Stimulated activated CD4-positive, alpha-beta T cell treated with anti-CD3 and anti-CD28 coated beads, Interleukin-2, amount 100 ng/mL, for 48 hours (primary cell): ENCODE measurements around the gene TDRD3.
"Not testable (repeated sequence)": the region's sequence is repeated elsewhere in the genome, so short reads cannot be mapped to it uniquely, and the experiment has no call there.

Experiments
- DNase-seq, 2 donors: peaks; one replicate each; pipeline ENCODE4 v3.0.0-alpha.2; 2020

TDRD3 gene

DNA sequence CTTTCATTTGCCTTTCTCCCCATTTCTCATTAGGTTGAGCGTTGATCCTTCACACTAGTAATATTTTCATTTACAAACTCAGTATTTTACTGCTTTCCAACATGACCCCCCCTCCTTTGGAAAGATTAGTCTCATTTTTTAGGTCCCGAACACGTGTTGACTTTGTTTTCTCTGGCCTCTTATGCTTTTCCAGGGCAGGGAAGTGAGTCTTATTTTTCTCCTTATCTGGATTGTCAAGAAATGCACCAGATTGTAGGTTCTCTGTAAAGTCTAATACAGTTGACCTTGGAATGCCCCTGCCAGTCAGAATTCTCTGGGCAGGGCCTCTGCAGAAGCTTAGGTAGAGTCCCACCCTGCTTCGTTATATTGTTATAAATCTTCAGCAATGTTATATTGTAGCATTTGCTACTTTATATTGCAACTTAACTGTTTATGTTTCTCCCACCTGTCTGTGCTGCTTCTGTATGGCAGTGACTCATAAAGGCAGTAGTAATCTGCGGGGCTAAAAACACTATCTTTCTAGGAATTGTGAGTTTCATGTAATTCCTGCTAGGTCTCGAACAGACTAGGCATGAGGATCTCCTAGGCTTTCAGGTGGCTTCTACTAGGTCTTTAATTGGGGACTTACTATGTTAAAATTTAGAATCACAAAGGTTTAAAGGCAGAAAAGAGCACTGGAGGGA is 2.0 kb downstream of the TDRD3 start:
- no peak for DNase-seq

- DNase-seq, result no peak
These were observed 5.0 kb downstream of the TDRD3 start for GRCh38 chr13:60402022-60402421.

- no peak for DNase-seq
These were observed 10.1 kb downstream of the TDRD3 start for GRCh38 chr13:60407095-60407494.

DNA sequence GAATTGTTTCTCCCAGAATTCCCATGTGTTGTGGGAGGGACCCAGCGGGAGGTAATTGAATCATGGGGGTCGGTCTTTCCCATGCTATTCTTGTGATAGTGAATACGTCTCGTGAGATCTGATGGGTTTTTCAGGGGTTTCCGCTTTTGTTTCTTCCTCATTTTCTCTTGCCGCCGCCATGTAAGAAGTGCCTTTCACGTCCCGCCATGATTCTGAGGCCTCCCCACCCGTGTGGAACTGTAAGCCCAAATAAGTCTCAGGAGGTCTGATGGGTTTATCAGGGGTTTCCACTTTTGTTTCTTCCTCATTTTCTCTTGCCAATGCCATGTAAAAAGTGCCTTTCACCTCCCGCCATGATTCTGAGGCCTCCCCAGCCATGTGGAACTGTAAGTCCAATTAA is 10.8 kb downstream of the TDRD3 start:
- not testable (repeated sequence) for DNase-seq

DNA sequence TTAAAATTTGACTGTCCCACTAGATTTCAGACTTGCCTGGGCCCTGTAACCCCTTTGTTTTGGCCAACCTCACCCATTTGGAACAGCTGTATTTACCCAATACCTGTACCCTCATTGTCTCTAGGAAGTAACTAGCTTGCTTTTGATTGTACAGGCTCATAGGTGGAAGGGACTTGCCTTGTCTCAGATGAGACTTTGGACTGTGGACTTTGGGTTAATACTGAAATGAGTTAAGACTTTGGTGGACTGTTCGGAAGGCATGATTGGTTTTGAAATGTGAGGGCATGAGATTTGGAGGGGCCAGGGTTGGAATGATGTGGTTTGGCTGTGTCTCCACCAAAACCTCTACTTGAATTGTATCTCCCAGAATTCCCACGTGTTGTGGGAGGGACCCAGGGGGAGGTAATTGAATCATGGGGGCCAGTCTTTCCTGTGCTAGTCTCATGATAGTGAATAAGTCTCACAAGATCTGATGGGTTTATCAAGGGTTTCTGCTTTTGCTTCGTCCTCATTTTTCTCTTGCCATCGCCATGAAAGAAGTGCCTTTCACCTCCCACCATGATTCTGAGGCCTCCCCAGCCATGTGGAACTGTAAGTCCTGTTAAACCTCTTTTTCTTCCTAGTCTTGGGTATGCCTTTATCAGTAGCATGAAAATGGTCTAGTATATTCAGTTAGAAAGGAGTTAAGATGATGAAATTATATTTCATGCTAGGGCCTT is 12.7 kb downstream of the TDRD3 start:
- not testable (repeated sequence) for DNase-seq

DNA sequence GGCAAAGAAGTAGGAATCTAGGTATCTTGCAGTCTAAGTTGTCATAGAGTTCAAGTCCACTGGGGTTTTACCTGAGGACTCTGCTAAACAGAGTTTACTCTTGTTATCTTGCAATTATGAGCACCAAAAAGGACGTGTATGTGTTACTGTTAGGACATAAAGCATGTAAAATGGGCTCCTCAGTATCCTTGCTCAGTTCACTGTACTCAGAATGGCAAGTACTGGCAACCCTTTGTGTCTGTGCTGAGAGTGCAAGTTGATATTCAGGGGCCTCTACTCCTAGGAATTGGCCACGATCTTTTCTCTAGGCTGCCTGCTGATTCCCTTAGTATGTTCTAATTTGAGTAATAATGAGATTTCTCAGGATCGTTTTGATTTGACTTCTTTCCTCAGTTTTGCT is 13.3 kb downstream of the TDRD3 start:
- DNase-seq, result no peak

GRCh38 chr13:60411464-60411863 is 14.4 kb downstream of the TDRD3 start:
- DNase-seq, result no peak

GRCh38 chr13:60411983-60412382 is 15.0 kb downstream of the TDRD3 start:
- no peak for DNase-seq

GRCh38 chr13:60412909-60413616 is 16.0 kb downstream of the TDRD3 start:
- DNase-seq, result no peak

DNA sequence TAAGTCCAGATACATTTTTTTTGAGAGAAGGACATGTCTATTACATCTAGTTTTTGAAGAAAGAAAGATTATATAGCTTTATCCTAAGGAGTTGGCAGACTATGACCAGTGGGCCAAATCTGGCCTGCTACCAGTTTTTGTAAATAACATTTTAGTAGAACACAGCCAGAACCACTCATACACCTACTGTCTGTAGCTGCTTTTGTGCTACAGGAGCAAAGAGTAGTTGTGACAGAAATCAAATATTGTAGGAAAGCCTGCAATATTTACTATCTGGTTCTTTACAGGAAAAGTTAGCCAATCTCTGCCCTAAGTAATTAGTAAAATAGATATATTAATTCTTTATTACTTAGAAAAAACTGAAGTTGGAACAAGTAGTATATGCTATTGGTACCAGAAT is 17.2 kb downstream of the TDRD3 start:
- no peak for DNase-seq

- DNase-seq, result no peak
These were observed 20.7 kb downstream of the TDRD3 start for GRCh38 chr13:60417734-60418133.

GRCh38 chr13:60418954-60419353 is 21.9 kb downstream of the TDRD3 start:
- no peak for DNase-seq

- no peak for DNase-seq
These were observed 28.3 kb downstream of the TDRD3 start for GRCh38 chr13:60425332-60425731.

- DNase-seq, result no peak
These were observed 29.1 kb downstream of the TDRD3 start for GRCh38 chr13:60426075-60426474.

DNA sequence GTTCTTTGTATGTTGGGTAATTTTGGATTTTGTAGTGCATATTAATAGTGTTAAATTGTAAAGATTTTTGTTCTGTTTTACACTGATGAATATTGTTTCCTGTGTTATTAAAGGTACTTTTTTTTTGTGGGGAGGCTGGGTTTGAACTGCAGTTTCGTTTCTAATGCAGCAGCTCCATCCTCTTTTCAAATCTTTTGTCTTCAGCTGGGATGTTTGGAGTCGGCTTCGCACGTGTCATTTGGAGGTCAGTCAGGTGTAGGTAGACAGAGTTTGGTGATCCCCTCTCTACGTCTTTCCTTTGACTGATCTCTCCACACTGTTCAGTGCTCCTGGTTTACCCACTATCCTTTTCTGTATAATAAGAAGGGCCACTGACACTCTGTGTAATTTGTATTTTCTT is 30.3 kb downstream of the TDRD3 start:
- no peak for DNase-seq

DNA sequence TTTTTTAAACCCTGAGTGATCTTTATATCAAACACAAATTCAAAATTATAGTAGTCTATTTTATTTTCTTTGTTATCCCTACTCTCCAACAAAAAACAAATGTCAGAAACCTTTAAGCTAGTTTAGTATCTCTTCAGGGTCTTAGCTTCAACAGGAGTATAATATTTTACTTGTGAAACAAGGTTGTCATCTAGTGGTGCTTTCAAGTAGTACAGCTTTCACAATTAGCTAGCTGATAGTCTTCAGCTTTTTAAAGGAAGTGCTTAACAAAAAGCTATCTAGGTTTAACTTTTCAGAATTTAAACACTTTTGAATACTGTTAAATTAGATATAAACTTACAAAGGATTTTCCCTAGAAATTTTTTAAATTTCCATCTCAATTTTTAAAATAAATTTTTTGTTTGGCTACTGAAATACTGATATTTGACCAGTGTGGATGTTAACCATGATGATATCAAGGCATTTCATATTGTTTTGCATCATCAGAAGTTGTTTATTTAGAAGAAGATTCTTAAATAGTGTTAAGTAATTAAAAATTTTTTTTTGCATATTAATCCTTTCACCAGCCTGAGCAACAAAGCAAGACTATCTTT is 34.2 kb downstream of the TDRD3 start:
- DNase-seq, result no peak

DNA sequence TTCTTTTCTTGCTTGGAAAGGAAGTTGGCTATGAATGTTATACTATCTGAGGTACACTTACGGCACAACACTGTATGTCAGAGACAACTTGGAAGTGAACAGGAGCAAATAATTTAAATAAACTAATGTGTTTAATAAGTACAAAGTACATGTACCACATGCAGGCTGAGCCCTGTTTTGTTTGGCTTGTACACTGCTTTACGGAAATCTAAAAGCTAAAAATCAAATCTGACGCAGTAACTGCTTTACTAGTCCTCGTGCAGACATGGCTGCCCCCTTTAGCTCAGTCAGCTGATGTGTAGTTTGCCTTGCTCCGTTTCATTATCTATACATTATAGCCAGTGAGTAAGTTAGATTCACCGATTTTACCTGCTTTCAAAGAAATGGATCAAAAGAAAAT is 36.5 kb downstream of the TDRD3 start:
- no peak for DNase-seq

GRCh38 chr13:60435762-60436374 is 38.8 kb downstream of the TDRD3 start:
- DNase-seq, result no peak

DNA sequence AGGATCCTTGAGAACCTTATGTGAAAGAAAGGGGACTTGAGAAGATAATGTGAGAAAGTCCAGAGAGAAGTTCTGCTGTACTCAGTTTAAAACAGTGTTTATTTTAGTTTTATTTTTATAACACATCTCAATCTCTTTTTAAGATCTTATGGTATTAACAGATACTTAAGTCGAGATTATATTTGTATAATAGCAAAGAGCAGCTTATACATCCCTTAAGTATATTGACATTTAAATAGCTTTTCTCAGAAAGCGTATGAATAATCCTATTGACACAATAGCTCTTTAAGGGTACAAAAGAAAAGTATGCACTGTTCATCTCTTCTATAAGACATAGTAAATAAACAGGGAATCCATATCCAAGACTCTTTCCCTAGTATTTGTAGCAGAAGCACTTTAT is 42.2 kb downstream of the TDRD3 start:
- no peak for DNase-seq

GRCh38 chr13:60441761-60442160 is 44.7 kb downstream of the TDRD3 start:
- DNase-seq, result no peak

GRCh38 chr13:60448907-60449510 is 52.0 kb downstream of the TDRD3 start:
- peak in 1 of 2 donors; percentile 10 for DNase-seq

GRCh38 chr13:60453490-60453889 is 56.5 kb downstream of the TDRD3 start:
- DNase-seq, result no peak

DNA sequence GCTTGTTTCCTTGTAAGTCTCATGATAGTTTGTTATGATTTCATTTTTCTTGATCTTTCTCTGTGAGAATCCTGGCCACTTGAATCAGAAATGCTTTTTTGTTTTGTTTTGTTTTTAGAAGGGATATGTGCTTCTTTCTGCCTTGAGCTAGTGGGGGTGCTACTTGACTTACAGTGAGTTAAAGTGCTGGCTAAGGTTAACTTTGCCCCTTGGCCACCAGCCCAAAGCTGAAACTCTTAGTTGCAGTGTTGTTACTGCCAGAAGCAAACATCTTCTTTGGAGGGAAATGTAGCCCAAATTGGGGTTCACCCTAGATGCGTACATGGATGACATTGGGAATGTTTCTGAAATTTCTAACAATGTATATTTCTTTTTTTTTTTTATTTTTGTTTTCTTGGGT is 57.4 kb downstream of the TDRD3 start:
- no peak for DNase-seq
